K562 (cell line): Measurements from ENCODE around the gene CACYBP. TPM values are rescaled to one million over a fixed set of nuclear protein-coding genes. Genes with fewer than 3 reads are reported as not detected.
A peak's percentile ranks its signal among the peaks of the same experiment; 100 is the strongest.

Experiments used
- ATAC-seq: fragments of 200-7000 bp; cut with Tn5 transposase; 3 replicates; pipeline ENCODE4 v1.9.1; 2020; ENCODE audit warnings: moderate library complexity
- BruUV-seq: library from RNA; stranded (reverse); fragments of 400-500 nt; replicated peaks from 2 replicates; lab custom pipeline; 2021; lab: Mats Ljungman, UMichigan
- CTCF ChIA-PET: fragments of 300-600 bp; formaldehyde crosslinking; extraction: SDS; loops from one replicate; lab custom pipeline; 2021; ENCODE audit warnings: low intra/inter-chr PET ratio; lab: Yijun Ruan, JAX
- POLR2A ChIA-PET: fragments of 300-600, 350-650 bp; sonication (Branson Sonifier 250); formaldehyde crosslinking; extraction: SDS; loops from one replicate; lab custom pipeline; 2021; ENCODE audit warnings: antibody characterized with exemption, inconsistent platforms; lab: Yijun Ruan, JAX
- DNase-seq, 4 experiments: peaks; one replicate each; pipeline versions ENCODE4 v3.0.0 to v3.0.0-alpha.2; 2011 to 2018; ENCODE audit warnings: low spot score in 3 of 4, mixed read lengths in 3 of 4; ENCODE audit errors: extremely low read depth in 1 of 4
- FAIRE-seq: peaks from 2 replicates; lab custom pipeline; 2011; peaks lifted over from hg19 to GRCh38; lab: Jason Lieb, UNC
- H2AFZ ChIP-seq: 2 replicates; pipeline ENCODE4 v1.6.0; 2011; ENCODE audit warnings: low read depth, low read length, control low read depth, inconsistent platforms
- H3K27ac ChIP-seq: fragments of 200-600 bp; 3 replicates; pipeline ENCODE4 v1.8.0; 2011; ENCODE audit warnings: low read depth, mild to moderate bottlenecking, control low read depth, inconsistent platforms, low read length, moderate library complexity, mixed read lengths; ENCODE audit errors: extremely low read depth
- H3K27me3 ChIP-seq, 2 experiments: fragments of 300-600 bp in 1 of 2; 2 replicates in 1 of 2; 3 replicates in 1 of 2; pipeline versions ENCODE4 v1.6.0 to v1.8.0; 2011; ENCODE audit warnings: inconsistent platforms in 2 of 2, low read length in 2 of 2, mild to moderate bottlenecking in 1 of 2, mixed read lengths in 1 of 2, moderate library complexity in 1 of 2; ENCODE audit not compliant: control insufficient read depth in 2 of 2, insufficient read depth in 2 of 2
- H3K36me3 ChIP-seq: fragments of 300-600 bp; 3 replicates; pipeline ENCODE4 v1.8.0; 2011; ENCODE audit warnings: mild to moderate bottlenecking, low read length, inconsistent platforms; ENCODE audit not compliant: control insufficient read depth, insufficient read depth
- H3K4me1 ChIP-seq, 2 experiments: fragments of 200-600 bp in 1 of 2; replicated peaks in 1 of 2; 2 replicates in 1 of 2; 3 replicates in 1 of 2; pipeline versions ENCODE4 v1.5.1 to v1.8.0; 2011; ENCODE audit warnings: inconsistent platforms in 2 of 2, low read length in 2 of 2, mild to moderate bottlenecking in 1 of 2, mixed read lengths in 1 of 2, moderate library complexity in 1 of 2; ENCODE audit not compliant: control insufficient read depth in 2 of 2, insufficient read depth in 2 of 2
- H3K4me2 ChIP-seq: 2 replicates; pipeline ENCODE4 v1.6.1; 2011; ENCODE audit warnings: low read length, control low read depth, inconsistent platforms, mixed read lengths; ENCODE audit not compliant: insufficient read depth
- H3K4me3 ChIP-seq: fragments of 200-600 bp; sonication (generic), shearing (Covaris generic); 2 replicates; pipeline ENCODE4 v1.5.1; 2016; ENCODE audit warnings: control low read depth, inconsistent platforms
- H3K79me2 ChIP-seq: fragments of 200-600 bp; 3 replicates; pipeline ENCODE4 v1.8.0; 2011; ENCODE audit warnings: low read length, inconsistent platforms; ENCODE audit not compliant: control insufficient read depth, insufficient read depth
- H3K9ac ChIP-seq, 2 experiments: 2 replicates each; pipeline versions ENCODE4 v1.6.0 to v1.6.1; 2011; ENCODE audit warnings: low read depth in 2 of 2, low read length in 2 of 2, control low read depth in 1 of 2, inconsistent platforms in 1 of 2, mild to moderate bottlenecking in 1 of 2, mixed read lengths in 1 of 2; ENCODE audit not compliant: insufficient read depth in 1 of 2
- H3K9me1 ChIP-seq: one replicate; pipeline ENCODE4 v1.6.0; 2011; ENCODE audit warnings: inconsistent platforms, mild to moderate bottlenecking, low read length, moderate library complexity; ENCODE audit not compliant: control insufficient read depth, insufficient read depth
- H3K9me3 ChIP-seq: replicated peaks from 2 replicates; pipeline ENCODE4 v1.5.1; 2011; ENCODE audit warnings: low read depth, low read length, inconsistent platforms; ENCODE audit not compliant: control insufficient read depth, insufficient read depth
- H4K20me1 ChIP-seq: replicated peaks from 2 replicates; pipeline ENCODE4 v1.6.1; 2011; ENCODE audit warnings: low read length, inconsistent platforms, mixed read lengths; ENCODE audit not compliant: control insufficient read depth, insufficient read depth
- ARID1B ChIP-seq: fragments of 450-650 bp; IDR thresholded peaks from 2 replicates; pipeline ENCODE4 v1.6.1; 2016; ENCODE audit warnings: antibody characterized with exemption, mild to moderate bottlenecking, inconsistent platforms
- ATF1 ChIP-seq, 2 experiments: fragments of 450-650 bp in 1 of 2; IDR thresholded peaks; 2 replicates each; pipeline ENCODE4 v1.6.1; 2016; ENCODE audit warnings: missing compliant biosample characterization in 1 of 2, missing genetic modification characterization in 1 of 2
- BCL6 ChIP-seq: fragments of 250-450 bp; sonication (Bioruptor Pico); IDR thresholded peaks from 2 replicates; pipeline ENCODE4 v1.4.0; 2020
- CXXC5 ChIP-seq: fragments of 250-450 bp; sonication (Bioruptor Pico); IDR thresholded peaks from 2 replicates; pipeline ENCODE4 v1.8.0; 2022; ENCODE audit warnings: inconsistent platforms, mild to moderate bottlenecking, moderate library complexity
- KHSRP ChIP-seq: fragments of 450-650 bp; IDR thresholded peaks from 2 replicates; pipeline ENCODE4 v1.6.1; 2017
- MBD2 ChIP-seq: sonication (generic); IDR thresholded peaks from 2 replicates; pipeline ENCODE4 v1.6.1; 2016; ENCODE audit warnings: low read depth, borderline replicate concordance
- NR2C2 ChIP-seq, 2 experiments: fragments of 200-800 bp in 1 of 2; sonication (Bioruptor generic) in 1 of 2; sonication (generic) in 1 of 2; formaldehyde crosslinking in 1 of 2; IDR thresholded peaks; 2 replicates each; pipeline versions ENCODE4 v1.6.1 to v1.8.0; 2016 to 2022; ENCODE audit warnings: mild to moderate bottlenecking in 1 of 2, missing compliant biosample characterization in 1 of 2, missing genetic modification characterization in 1 of 2, missing genetic modification reagents in 1 of 2
- PCBP1 ChIP-seq: fragments of 200-400 bp; formaldehyde crosslinking; IDR thresholded peaks from 2 replicates; pipeline ENCODE4 v1.6.1; 2018; ENCODE audit warnings: mild to moderate bottlenecking, low read depth, low read length; ENCODE audit not compliant: poor library complexity, severe bottlenecking
- POLR2AphosphoS2 ChIP-seq: IDR thresholded peaks from 2 replicates; pipeline ENCODE4 v1.6.1; 2012; ENCODE audit warnings: low read length, improper control_type of control experiment
- POLR2AphosphoS5 ChIP-seq: IDR thresholded peaks from 2 replicates; pipeline ENCODE4 v1.6.1; 2011; ENCODE audit warnings: mild to moderate bottlenecking, low read depth, low read length, moderate library complexity; ENCODE audit not compliant: control insufficient read depth, insufficient read depth
- POLR2G ChIP-seq: fragments of 200-400 bp; formaldehyde crosslinking; IDR thresholded peaks from 2 replicates; pipeline ENCODE4 v1.6.1; 2017; ENCODE audit warnings: low read depth, mild to moderate bottlenecking, antibody characterized with exemption, low read length, moderate library complexity
- SMAD2 ChIP-seq: fragments of 150-350 bp; IDR thresholded peaks from 2 replicates; pipeline ENCODE4 v1.6.1; 2014; ENCODE audit warnings: low read depth, mild to moderate bottlenecking, low read length
- SNRNP70 ChIP-seq: fragments of 200-400 bp; formaldehyde crosslinking; optimal IDR thresholded peaks from 2 replicates; pipeline ENCODE3; 2017; ENCODE audit warnings: low read depth, low read length
- SOX6 ChIP-seq: fragments of 450-650 bp; IDR thresholded peaks from 2 replicates; pipeline ENCODE4 v1.6.1; 2014; ENCODE audit warnings: mild to moderate bottlenecking
- TFAM ChIP-seq: fragments of 250-450 bp; sonication (Bioruptor Pico); conservative IDR thresholded peaks from 2 replicates; pipeline ENCODE4 v1.5.0; 2021; ENCODE audit warnings: mild to moderate bottlenecking, moderate library complexity
- TRIM28 ChIP-seq: fragments of 450-650 bp; IDR thresholded peaks from 2 replicates; pipeline ENCODE4 v1.6.1; 2017
- ZEB2 ChIP-seq: fragments of 450-650 bp; IDR thresholded peaks from 2 replicates; pipeline ENCODE4 v1.6.1; 2016
- ZNF324 ChIP-seq: fragments of 250-450 bp; sonication (Bioruptor Pico); IDR thresholded peaks from 2 replicates; pipeline ENCODE4 v1.4.0; 2020; ENCODE audit warnings: mild to moderate bottlenecking
- ZNF707 ChIP-seq: fragments of 250-450 bp; sonication (Bioruptor Pico); conservative IDR thresholded peaks from 2 replicates; pipeline ENCODE4 v1.8.0; 2022; ENCODE audit warnings: inconsistent platforms, mild to moderate bottlenecking, moderate library complexity
- WGBS: fragments of 100-300 bp; shearing (Covaris generic); methylation state at CpG from one replicate; pipeline ENCODE4 v1.1.6; 2016; ENCODE audit warnings: low coverage, mixed read lengths; ENCODE audit not compliant: insufficient coverage; ENCODE audit errors: missing lambda C conversion rate; 5-methylcytosine and 5-hydroxymethylcytosine counted together
- in situ Hi-C: fragments of 300-500 bp; cut with MboI; formaldehyde crosslinking; loops from 4 replicates; pipeline ENCODE4 v1.15.0; 2018; ENCODE audit warnings: inconsistent platforms, mixed read lengths
- intact Hi-C: fragments of 100-400 bp; cut with micrococcal nuclease; formaldehyde crosslinking; loops from 2 replicates; pipeline ENCODE4 v1.14.2; 2022
- polyA plus RNA-seq, 8 experiments: library from polyadenylated mRNA; depleted of rRNA in 4 of 8; stranded (reverse) in 5 of 8; unstranded in 3 of 8; fragments of >200 nt; fragmentation: Nextera tagmentation in 2 of 8; fragmentation: Illumina TruSeq in 1 of 8; extraction: Ambion mirVana in 2 of 8; extraction: Trizol in 1 of 8; gene quantifications; 2 replicates each; pipeline versions ENCODE4 v1.2.1 to v1.2.3, GENCODE V29; 2011 to 2014; ENCODE audit warnings: inconsistent platforms in 1 of 8, missing spikeins in 1 of 8
- total RNA-seq, 7 experiments: library from RNA; depleted of rRNA in 6 of 7; stranded (reverse); fragments of >200 nt in 6 of 7; fragmentation: Illumina TruSeq in 2 of 7; extraction: Trizol in 2 of 7; gene quantifications; 2 replicates each; pipeline versions ENCODE4 v1.2.1 to v1.2.3, GENCODE V29; 2011 to 2021; ENCODE audit warnings: low replicate concordance in 1 of 7
- TF ChIP-seq, protein P1 (sequence below): conservative IDR thresholded peaks from 2 replicates; pipeline ENCODE4 v1.6.1; 2011; ENCODE audit warnings: low read depth, mild to moderate bottlenecking, low read length; ENCODE audit not compliant: control insufficient read depth
- TF ChIP-seq, protein P2 (sequence below): fragments of 250-450 bp; sonication (Bioruptor Pico); IDR thresholded peaks from 2 replicates; pipeline ENCODE4 v1.5.1; 2021; ENCODE audit warnings: mild to moderate bottlenecking

Gene CACYBP
- total and polyA plus RNA-seq, 9 of the 15 experiments (the other 6 are each of a cell fraction or from before 2014, with no cell fraction given) = 147 to 1,576 (median 488) TPM

GRCh38 chr1:174964261-174964971 lies 35.3 kb upstream of the CACYBP start:
- H3K36me3 ChIP-seq = peaks cover 3% of the 10 kb centered on the region; the same call in 1 of the 3 replicates
- H3K4me2 ChIP-seq = peak overlapping the region; percentile 75
- no peaks in the 10 kb centered on the region for H4K20me1 ChIP-seq
- peaks cover 4% of the 10 kb centered on the region; the same call in 1 of the 3 replicates for H3K79me2 ChIP-seq
- peak; percentile 92 for FAIRE-seq
- H2AFZ ChIP-seq = peak overlapping the region; percentile 78
- peaks cover 3 to 51% of the 10 kb centered on the region in 2 experiments; a peak in 4 of 5 replicates for H3K4me1 ChIP-seq
- POLR2A ChIA-PET = interaction anchor here (0.6 to 1.6 kb wide), 10 partner anchors 10 to 37 kb away, joined by 3 to 6 read pairs (median 3); no protein-coding TSS in a partner anchor
- in situ Hi-C loops (no loop called here), intact Hi-C loops (loop anchor here (2.0 kb wide), 1 partner anchor 34 kb away; the partner anchor contains the start of gene CACYBP)
- 11% methylated on average over 6 of the region's 6 CpGs for WGBS
- no peaks in the 10 kb centered on the region for H3K9me1 ChIP-seq
- peak; percentile 90 for ATAC-seq
- CTCF ChIA-PET = interaction anchor here (0.6 kb wide), 1 partner anchor 12 kb away, joined by 6 read pairs; no protein-coding TSS in a partner anchor
- H3K27ac ChIP-seq = peak overlapping the region; percentile 88
- peak overlapping the region; percentile 9; the same call in 1 of the 2 replicates for H3K4me3 ChIP-seq
- peak overlapping the region in 1 of 2 experiments; percentile 64; a peak in 2 of 4 replicates for H3K9ac ChIP-seq
- H3K9me3 ChIP-seq = no peaks in the 10 kb centered on the region
- DNase-seq = peak; percentile 22 to 90 (median 52)
- no peaks in the 10 kb centered on the region for H3K27me3 ChIP-seq
- no TSS peak for BruUV-seq
- no peak for TF ChIP-seq POLR2G
- no peak for TF ChIP-seq KHSRP
- no peak for TF ChIP-seq PCBP1
- no peak for TF ChIP-seq BCL6 (CRISPR knock-in tag)
- TF ChIP-seq ARID1B = peak; percentile 90
- no peak for TF ChIP-seq SNRNP70
- TF ChIP-seq MBD2 = no peak
- no peak for TF ChIP-seq POLR2AphosphoS2
- TF ChIP-seq SMAD2 = no peak
- 0 out of 2 replicates have a peak, but pooled peaks have one; percentile 7 for TF ChIP-seq ZEB2
- TF ChIP-seq SOX6 = peak; percentile 92
- TF ChIP-seq, protein P1, sequence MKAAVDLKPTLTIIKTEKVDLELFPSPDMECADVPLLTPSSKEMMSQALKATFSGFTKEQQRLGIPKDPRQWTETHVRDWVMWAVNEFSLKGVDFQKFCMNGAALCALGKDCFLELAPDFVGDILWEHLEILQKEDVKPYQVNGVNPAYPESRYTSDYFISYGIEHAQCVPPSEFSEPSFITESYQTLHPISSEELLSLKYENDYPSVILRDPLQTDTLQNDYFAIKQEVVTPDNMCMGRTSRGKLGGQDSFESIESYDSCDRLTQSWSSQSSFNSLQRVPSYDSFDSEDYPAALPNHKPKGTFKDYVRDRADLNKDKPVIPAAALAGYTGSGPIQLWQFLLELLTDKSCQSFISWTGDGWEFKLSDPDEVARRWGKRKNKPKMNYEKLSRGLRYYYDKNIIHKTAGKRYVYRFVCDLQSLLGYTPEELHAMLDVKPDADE = no peak
- TF ChIP-seq ZNF324 = no peak
- 0 out of 2 replicates have a peak, but pooled peaks have one; percentile 25 for TF ChIP-seq TRIM28
- no peak for TF ChIP-seq TFAM (CRISPR knock-in tag)
- TF ChIP-seq ATF1 (CRISPR knock-in tag; IDR thresholded peaks at IDR 0.05) = no peak
- TF ChIP-seq ATF1 (tag; IDR thresholded peaks at IDR 0.05) = peak; percentile 53
- TF ChIP-seq ZNF707 (CRISPR knock-in tag) = no peak
- no peak for TF ChIP-seq NR2C2 (CRISPR knock-in tag; IDR thresholded peaks at IDR 0.05)
- peak; percentile 59; the same call in 1 of the 2 replicates for TF ChIP-seq NR2C2 (tag; IDR thresholded peaks at IDR 0.05)
- TF ChIP-seq CXXC5 = 0 out of 2 replicates have a peak, but pooled peaks have one; percentile 11
- TF ChIP-seq, protein P2, sequence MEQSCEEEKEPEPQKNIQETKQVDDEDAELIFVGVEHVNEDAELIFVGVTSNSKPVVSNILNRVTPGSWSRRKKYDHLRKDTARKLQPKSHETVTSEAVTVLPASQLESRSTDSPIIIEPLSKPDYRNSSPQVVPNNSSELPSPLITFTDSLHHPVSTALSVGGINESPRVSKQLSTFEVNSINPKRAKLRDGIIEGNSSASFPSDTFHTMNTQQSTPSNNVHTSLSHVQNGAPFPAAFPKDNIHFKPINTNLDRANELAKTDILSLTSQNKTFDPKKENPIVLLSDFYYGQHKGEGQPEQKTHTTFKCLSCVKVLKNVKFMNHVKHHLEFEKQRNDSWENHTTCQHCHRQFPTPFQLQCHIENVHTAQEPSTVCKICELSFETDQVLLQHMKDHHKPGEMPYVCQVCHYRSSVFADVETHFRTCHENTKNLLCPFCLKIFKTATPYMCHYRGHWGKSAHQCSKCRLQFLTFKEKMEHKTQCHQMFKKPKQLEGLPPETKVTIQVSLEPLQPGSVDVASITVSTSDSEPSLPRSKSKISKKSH (CRISPR knock-in tag) = no peak
- peak; percentile 62 for TF ChIP-seq POLR2AphosphoS5
